ENCODE results near the gene COL20A1.

Gene COL20A1

DNA sequence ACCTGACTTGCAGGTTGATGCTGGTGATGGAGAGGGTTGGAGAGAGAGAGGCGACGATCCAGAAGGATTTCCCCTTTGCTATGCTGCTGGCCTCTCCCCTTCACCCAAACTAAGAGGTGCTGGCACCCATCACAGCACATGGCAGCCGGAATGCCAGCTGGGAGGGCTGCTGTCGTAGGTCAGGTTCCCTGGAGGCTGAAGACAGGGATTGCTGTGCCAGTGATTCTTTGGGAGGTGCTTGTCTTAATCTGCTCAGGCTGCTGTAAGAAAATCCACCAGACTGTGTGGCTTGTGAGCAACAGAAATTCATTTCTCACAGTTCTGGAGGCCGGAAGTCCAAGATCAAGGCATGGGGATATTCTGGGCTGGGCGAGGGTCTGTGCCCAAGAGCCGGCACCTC, 24.7 kb upstream of the COL20A1 start:
- peaks cover 11% of the 10 kb centered on the region for H3K36me3 Mint-ChIP-seq (ENCODE audit: low read depth)
- peaks cover 7% of the 10 kb centered on the region for H3K4me1 Mint-ChIP-seq (ENCODE audit: low read depth)
- no peak overlapping the region for H3K4me3 Mint-ChIP-seq
- H3K27ac Mint-ChIP-seq = no peak overlapping the region
- peaks cover 32% of the 10 kb centered on the region for H3K27me3 Mint-ChIP-seq
- no peaks in the 10 kb centered on the region for H3K9me3 Mint-ChIP-seq
- intact Hi-C loops (cut with micrococcal nuclease) = no loop called here

DNA sequence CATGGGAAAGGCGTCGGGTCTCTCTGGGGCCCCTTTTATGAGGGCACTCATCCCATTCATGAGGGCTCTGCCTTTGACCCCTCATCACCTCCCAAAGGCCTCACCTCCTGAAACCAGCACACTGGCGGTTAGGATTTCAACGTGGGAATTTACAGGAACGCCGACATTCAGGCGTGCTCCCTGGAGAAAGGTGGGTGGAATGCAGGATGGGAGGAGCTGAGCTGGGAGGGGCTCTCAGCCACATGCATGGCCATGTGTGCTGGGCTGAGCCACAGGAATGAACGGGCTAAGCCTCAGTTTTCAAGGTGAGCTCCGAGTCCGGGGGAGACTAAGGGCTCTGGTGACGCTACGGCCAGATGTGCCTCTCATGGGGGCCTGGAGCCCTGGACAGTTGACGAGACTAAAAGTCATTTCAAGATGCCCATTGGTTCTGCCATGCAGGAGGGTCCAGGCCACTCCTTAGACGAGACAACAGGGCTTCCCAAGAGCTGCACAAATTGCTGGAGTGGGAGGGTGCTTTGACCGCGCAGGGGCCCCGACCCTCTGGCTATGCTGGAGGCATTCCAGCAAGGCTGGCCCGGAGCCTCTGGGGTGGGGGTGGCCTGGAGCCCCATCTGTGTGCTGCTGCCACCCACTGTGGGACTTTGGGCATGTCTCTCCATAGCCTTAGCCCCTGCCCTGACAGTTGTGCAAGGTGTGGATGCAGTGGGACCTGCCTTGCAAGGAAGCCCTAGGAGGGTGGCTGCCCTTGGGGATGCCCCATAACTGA, 24.1 kb upstream of the COL20A1 start:
- Mint-ChIP-seq H3K9me3 (no peaks in the 10 kb centered on the region), H3K27me3 (peaks cover 27% of the 10 kb centered on the region), H3K4me1 (ENCODE audit: low read depth) (peaks cover 12% of the 10 kb centered on the region), H3K4me3 (no peak overlapping the region), H3K27ac (no peak overlapping the region), H3K36me3 (ENCODE audit: low read depth) (peaks cover 13% of the 10 kb centered on the region)
- intact Hi-C loops (cut with micrococcal nuclease) = no loop called here

DNA sequence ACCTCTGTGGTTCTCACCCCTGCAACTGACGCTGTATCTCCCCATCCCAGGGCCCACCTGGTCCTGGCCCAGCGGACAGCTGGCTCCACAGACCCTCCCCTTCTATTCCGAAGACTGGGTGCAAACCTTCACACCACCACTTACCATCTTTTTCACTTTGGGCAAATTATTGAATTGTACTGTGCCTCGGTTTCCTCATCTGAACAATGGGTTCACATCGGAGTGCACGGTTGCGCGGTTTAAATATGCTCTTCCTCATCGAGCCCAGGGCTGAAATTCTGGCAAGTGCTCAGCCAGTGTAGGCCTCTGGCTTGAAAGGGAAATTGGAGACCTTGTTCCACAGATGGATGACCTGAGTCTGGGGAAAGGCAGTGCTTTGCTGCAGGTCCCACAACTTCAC, 23.3 kb upstream of the COL20A1 start:
- Mint-ChIP-seq H3K27ac (no peak overlapping the region), H3K4me3 (no peak overlapping the region), H3K9me3 (no peaks in the 10 kb centered on the region), H3K36me3 (ENCODE audit: low read depth) (peaks cover 13% of the 10 kb centered on the region), H3K27me3 (peaks cover 21% of the 10 kb centered on the region), H3K4me1 (ENCODE audit: low read depth) (peaks cover 21% of the 10 kb centered on the region)
- intact Hi-C loops (cut with micrococcal nuclease) = no loop called here

DNA sequence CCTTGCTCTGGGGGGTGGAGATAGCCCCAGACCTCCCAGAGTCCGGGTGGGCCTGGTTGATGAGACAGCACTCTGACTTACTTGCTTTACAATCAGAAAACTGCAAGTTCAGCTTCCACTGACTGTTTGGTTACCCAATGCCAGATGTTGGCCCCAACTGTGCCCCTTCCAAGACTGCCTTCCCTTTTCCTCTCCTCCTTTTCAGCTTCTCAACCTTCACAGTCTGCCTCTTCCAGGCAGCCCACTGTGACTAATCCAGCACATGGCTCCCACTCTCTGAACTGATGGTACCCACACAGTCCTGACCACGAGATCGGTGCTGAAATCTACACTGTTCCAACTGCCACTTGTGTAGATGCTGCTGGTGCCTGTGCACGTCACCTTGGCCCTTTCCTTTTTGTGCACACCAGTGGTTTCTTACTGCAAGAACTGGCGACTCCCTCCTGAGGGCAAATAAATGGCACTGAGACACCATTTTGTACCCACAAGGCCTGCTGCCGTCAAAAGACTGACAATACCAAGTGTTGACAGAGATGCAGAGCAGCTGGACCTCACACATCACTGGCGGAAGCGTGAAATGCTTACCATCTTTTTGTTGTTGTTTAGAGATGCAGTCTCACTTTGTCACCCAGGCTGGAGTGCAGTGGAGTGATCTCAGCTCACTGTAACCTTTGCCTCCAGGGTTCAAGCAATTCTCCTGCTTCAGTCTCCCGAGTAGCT, 22.2 kb upstream of the COL20A1 start:
- H3K4me1 Mint-ChIP-seq (ENCODE audit: low read depth) = peaks cover 26% of the 10 kb centered on the region
- intact Hi-C loops (cut with micrococcal nuclease) = no loop called here
- no peak overlapping the region for H3K27ac Mint-ChIP-seq
- H3K36me3 Mint-ChIP-seq (ENCODE audit: low read depth) = peaks cover 20% of the 10 kb centered on the region
- no peak overlapping the region for H3K4me3 Mint-ChIP-seq
- H3K9me3 Mint-ChIP-seq = no peaks in the 10 kb centered on the region
- peaks cover 14% of the 10 kb centered on the region for H3K27me3 Mint-ChIP-seq

DNA sequence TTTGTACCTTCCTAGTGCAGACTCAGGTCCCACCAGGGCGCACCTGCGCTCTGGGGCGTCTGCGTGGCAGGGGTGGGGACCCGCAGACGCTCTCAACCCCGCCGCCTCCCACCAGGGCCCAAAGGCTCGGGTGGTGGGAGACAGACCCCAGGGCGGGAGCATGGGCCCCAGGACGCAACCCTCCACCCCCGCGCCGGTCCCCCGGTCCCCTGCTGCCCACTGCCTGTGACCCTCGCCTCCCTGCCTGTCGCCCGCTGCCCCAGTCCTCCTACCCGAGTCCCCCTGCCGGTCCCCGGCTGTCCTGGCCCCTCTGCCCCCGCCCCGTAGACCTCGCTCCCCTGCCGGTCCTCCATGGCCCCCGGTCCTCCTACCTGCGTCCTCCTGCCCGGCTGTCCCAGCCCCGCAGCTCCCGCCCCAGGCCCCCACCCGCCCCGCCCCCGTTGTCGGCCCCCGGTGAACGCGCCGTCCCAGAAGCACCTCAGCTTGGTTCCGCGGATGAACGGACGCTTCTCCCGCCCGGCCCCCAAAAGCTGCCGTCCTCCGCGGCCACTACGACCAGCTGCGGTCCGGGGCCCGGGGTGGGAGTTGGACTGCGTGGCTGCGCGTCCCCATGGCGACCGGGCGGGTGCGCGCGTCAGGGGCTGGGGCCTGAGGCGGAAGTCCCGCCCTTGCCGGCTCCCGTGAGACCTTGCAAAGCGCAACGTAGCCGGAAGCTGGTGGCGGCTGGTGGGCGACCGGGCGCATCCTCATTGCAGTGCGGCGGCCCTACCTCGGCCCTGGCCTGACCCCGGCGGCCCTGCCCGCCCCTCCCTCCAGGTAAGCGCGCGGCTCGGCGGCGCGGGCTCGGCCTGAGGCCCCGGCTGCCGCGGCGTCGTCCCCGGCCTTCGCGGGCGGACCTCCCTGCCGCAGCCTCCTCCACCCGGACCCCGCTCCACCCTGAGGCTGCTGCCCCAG, 20.6 kb upstream of the COL20A1 start, which contains the start of gene ARFGAP1:
Gene ARFGAP1 (plus strand): TSS at position 709 of the 954 bp plus-strand sequence. CDS start 2,768 bp downstream, outside the sequence.
- H3K4me3 Mint-ChIP-seq = peak within 1 kb of the TSS; percentile 94
- H3K27ac Mint-ChIP-seq = peak within 1 kb of the TSS; percentile 92
- peaks cover 26% of the 10 kb centered on the region for H3K4me1 Mint-ChIP-seq (ENCODE audit: low read depth)
- intact Hi-C loops (cut with micrococcal nuclease) = no loop called here
- peaks cover 14% of the 10 kb centered on the region for H3K27me3 Mint-ChIP-seq
- H3K36me3 Mint-ChIP-seq (ENCODE audit: low read depth) = peaks cover 37% of the 10 kb centered on the region
- no peaks in the 10 kb centered on the region for H3K9me3 Mint-ChIP-seq

DNA sequence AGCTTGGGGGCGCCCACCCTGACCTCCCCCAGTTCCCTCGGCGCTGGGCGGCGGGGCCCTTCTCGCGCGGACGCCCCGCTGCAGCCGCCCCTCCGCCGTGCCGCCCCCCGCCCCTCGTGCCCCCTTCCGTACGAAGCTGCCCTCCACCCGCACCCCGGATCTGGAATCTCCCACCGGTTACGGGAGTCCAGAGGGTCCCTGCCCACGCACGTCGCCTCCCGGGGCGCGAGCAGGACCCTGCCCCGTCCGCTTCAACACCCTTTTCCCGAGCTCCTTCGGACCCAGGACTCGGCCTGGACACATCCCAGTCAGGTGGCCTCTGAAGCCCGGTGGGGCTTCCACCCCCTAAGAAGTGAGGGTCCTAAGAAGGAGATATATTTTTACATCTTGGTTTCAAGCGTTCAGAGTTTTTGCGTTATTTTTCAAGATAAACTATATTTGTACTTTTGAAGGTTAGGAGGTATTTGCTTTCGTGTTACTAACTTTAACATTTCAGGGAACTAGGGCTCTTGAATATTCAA, 19.9 kb upstream of the COL20A1 start:
- intact Hi-C loops (cut with micrococcal nuclease) = no loop called here
- H3K9me3 Mint-ChIP-seq = no peaks in the 10 kb centered on the region
- peaks cover 26% of the 10 kb centered on the region for H3K4me1 Mint-ChIP-seq (ENCODE audit: low read depth)
- H3K27me3 Mint-ChIP-seq = peaks cover 9% of the 10 kb centered on the region
- H3K27ac Mint-ChIP-seq = peak overlapping the region; percentile 92
- peak overlapping the region; percentile 94 for H3K4me3 Mint-ChIP-seq
- H3K36me3 Mint-ChIP-seq (ENCODE audit: low read depth) = peaks cover 44% of the 10 kb centered on the region

DNA sequence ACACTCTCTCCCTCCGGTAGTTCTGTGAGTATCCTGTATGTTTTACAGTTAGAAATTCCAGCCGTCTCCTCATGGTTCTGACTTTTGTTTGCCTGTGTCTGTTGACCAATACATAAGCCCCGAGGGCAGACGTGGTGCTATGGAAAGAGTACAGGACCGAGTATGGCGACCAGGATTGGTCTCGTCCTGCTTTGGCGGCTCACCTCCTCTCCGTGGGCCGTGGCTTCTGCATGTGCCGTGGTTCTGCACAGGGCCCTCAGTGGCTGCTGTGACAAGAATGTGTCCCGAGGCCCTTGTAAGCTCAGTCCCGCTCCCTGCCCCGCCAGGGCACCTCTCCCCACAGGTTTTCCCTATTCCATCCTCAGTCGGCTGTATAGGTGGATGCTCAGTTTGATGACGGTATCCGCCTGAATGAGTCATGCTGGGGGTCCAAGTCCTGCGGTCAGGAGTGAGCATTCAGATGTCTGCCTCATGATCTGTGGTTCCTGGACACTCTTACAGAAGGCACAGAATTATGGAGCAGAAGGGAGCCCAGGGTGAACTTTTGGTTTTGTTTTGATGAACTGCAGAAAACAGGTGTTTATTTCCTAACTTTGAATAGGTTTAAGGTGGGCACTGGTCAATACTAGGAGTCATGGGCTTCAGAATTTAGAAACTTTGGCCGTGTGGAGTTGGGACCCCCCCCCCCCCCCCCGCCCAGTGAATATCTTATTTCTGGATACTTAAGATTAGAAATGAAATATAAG, 19.2 kb upstream of the COL20A1 start:
- Mint-ChIP-seq H3K27ac (peak overlapping the region; percentile 92), H3K4me3 (peak overlapping the region; percentile 94), H3K4me1 (ENCODE audit: low read depth) (peaks cover 26% of the 10 kb centered on the region), H3K9me3 (no peaks in the 10 kb centered on the region), H3K36me3 (ENCODE audit: low read depth) (peaks cover 51% of the 10 kb centered on the region), H3K27me3 (peaks cover 3% of the 10 kb centered on the region)
- intact Hi-C loops (cut with micrococcal nuclease) = no loop called here

DNA sequence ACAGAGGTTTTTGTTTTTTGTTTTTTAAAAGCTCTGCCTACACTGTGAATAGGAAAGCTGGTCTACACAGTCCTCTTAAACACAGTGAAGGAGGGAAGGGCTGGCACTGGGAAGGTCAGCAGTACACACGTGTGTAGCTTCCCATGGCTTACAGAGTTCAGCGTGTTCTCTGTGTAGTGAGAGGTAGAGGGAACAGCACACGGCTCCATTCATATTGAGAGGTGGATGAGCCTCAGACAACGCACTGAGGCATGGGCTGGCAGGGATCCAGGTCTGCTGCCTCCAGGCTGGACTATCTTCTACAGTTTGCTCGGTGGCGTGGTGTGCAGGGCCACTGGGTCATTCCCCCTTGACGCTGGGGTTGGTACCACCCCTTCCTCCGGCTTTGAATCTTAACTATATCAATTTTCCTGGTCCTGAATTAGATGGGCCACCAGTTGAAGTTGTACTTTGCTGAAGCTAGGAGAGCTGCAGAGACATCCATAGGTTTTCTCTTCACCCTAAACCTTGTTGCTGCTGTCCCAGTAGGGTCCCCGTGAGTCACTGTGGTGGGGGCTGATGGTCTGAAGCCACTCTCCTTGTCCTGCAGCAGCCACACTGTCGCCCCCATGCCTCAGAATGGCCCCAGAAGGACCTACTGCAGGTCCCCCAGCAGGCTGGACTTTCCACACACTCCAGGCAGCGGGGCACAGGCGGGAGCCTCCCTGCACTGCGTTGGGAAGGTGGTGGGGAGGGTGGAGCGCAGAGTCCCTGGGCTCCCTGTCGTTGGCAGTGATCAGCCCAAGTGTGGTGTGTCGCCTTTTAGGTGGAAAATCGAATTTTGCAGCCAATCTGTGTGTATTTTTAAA, 18.4 kb upstream of the COL20A1 start:
- no peak overlapping the region for H3K4me3 Mint-ChIP-seq
- peaks cover 59% of the 10 kb centered on the region for H3K36me3 Mint-ChIP-seq (ENCODE audit: low read depth)
- H3K27me3 Mint-ChIP-seq = peaks cover 3% of the 10 kb centered on the region
- H3K27ac Mint-ChIP-seq = no peak overlapping the region
- intact Hi-C loops (cut with micrococcal nuclease) = no loop called here
- peaks cover 26% of the 10 kb centered on the region for H3K4me1 Mint-ChIP-seq (ENCODE audit: low read depth)
- no peaks in the 10 kb centered on the region for H3K9me3 Mint-ChIP-seq

DNA sequence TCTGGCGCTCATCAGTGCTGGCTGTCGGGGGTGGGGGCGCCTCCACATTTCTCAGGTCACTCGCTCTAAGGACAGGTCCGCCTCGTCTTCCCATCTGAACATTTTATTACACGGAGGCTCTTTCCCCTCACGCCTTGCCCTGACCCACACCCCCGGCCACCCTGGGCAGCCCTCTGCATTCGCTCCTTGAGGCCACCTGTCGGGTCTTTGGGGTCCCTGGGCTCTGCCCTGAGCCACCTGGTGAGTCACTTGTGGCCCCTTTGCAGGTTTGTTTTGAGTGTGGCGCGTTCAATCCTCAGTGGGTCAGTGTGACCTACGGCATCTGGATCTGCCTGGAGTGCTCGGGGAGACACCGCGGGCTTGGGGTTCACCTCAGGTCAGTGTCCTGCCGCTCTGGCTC, 17.2 kb upstream of the COL20A1 start:
- H3K9me3 Mint-ChIP-seq = no peaks in the 10 kb centered on the region
- intact Hi-C loops (cut with micrococcal nuclease) = no loop called here
- peaks cover 26% of the 10 kb centered on the region for H3K4me1 Mint-ChIP-seq (ENCODE audit: low read depth)
- peaks cover 3% of the 10 kb centered on the region for H3K27me3 Mint-ChIP-seq
- no peak overlapping the region for H3K27ac Mint-ChIP-seq
- peaks cover 71% of the 10 kb centered on the region for H3K36me3 Mint-ChIP-seq (ENCODE audit: low read depth)
- H3K4me3 Mint-ChIP-seq = no peak overlapping the region

DNA sequence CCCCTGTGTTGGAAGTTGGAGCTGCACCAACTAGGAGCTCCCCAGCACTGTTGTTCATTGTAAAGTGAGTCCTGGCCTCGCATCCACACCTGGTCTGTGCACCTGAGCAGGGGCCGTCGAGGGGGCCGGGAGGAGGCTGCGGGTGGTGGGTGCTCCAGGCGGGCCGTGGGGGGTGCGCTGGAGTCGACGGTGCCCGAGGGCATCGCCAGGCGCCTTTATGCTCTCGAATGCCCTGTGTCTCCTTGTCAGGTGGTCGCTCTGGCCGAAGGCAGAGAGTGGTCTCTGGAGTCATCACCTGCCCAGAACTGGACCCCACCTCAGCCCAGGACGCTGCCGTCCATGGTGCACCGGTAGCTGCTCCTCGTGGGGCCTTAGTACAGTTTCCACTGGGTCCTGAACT, 16.0 kb upstream of the COL20A1 start:
- Mint-ChIP-seq H3K4me3 (no peak overlapping the region), H3K27ac (no peak overlapping the region), H3K36me3 (ENCODE audit: low read depth) (peaks cover 82% of the 10 kb centered on the region), H3K27me3 (peaks cover under 1% of the 10 kb centered on the region), H3K9me3 (no peaks in the 10 kb centered on the region), H3K4me1 (ENCODE audit: low read depth) (peaks cover 21% of the 10 kb centered on the region)
- intact Hi-C loops (cut with micrococcal nuclease) = no loop called here

DNA sequence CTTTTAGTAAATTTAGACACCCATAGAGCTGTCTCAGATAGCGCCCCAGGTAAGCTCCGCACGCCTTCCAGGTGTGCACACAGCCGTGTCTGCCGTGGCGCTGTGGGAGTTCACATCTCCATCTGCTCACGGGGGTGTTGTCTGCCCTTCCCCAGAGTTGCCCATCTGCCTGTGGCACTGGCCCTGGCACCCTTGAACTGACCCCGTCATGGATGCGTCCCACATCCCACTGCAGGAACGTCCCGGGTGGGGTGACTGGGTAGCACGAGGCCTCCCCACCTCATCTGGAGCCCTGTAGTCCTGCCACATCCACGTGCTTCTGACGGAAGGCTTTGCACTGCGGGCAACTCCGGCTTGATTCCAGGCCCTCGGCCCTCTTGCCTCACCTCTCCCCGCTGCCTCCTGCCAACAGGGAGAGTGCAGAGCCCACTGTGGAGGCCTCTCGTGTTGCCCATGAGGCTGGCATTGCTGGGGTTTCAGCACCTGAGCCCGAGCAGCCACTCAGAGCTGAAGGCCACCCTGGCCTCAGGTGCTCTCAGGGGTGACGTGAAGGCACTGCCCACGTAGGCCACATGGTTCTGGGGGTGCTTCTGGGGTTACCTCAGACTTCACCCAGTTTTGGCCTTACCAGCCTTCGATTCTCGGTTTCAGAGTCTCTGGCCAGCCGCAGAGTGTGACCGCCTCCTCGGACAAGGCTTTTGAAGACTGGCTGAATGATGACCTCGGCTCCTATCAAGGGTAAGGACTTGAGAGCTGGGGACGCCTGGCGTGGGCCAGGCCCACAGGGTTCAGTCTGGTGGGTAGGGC, 15.3 kb upstream of the COL20A1 start:
- Mint-ChIP-seq H3K9me3 (no peaks in the 10 kb centered on the region), H3K27me3 (no peaks in the 10 kb centered on the region), H3K4me1 (ENCODE audit: low read depth) (peaks cover 19% of the 10 kb centered on the region), H3K4me3 (no peak overlapping the region), H3K27ac (no peak overlapping the region), H3K36me3 (ENCODE audit: low read depth) (peaks cover 84% of the 10 kb centered on the region)
- intact Hi-C loops (cut with micrococcal nuclease) = no loop called here

DNA sequence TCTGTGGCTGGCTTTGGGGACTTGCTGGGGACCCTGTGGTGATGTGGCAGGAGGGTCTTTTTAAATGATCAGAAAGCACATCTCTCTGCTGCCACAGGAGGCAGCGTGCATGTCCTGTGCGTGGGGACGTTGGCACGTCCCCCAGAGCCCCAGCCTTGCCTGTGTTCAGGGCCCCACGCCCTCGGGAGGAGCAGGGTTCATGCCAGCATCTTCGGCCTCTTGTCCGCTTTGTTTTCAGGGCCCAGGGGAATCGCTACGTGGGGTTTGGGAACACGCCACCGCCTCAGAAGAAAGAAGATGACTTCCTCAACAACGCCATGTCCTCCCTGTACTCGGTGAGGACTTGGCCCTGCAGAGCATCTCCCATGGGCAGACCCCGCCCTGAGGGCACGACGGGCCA, 14.3 kb upstream of the COL20A1 start:
- Mint-ChIP-seq H3K36me3 (ENCODE audit: low read depth) (peaks cover 87% of the 10 kb centered on the region), H3K27ac (no peak overlapping the region), H3K27me3 (no peaks in the 10 kb centered on the region), H3K9me3 (no peaks in the 10 kb centered on the region), H3K4me3 (no peak overlapping the region), H3K4me1 (ENCODE audit: low read depth) (peaks cover 16% of the 10 kb centered on the region)
- intact Hi-C loops (cut with micrococcal nuclease) = no loop called here
